IgD-negative memory B cell (primary cell): ENCODE measurements around the gene RPS6KA5. TPM values are rescaled to one million over a fixed set of nuclear protein-coding genes. Genes with fewer than 3 reads are reported as not detected.
A peak's percentile ranks its signal among the peaks of the same experiment; 100 is the strongest.

Experiments
- H3K27ac Mint-ChIP-seq, 3 donors: one replicate each; pipeline ENCODE4 v1.8.0; 2020 to 2022; ENCODE audit warnings: mild to moderate bottlenecking in 3 of 3, mixed read lengths in 3 of 3, moderate library complexity in 1 of 3
- H3K27me3 Mint-ChIP-seq: one replicate; pipeline ENCODE4 v1.8.0; 2021; ENCODE audit warnings: mixed read lengths
- H3K36me3 Mint-ChIP-seq: one replicate; pipeline ENCODE4 v1.8.0; 2020; ENCODE audit warnings: mild to moderate bottlenecking, mixed read lengths
- H3K4me1 Mint-ChIP-seq, 3 donors: one replicate each; pipeline ENCODE4 v1.8.0; 2020 to 2022; ENCODE audit warnings: mixed read lengths in 3 of 3, mild to moderate bottlenecking in 1 of 3
- H3K4me3 Mint-ChIP-seq, 4 donors: one replicate each; pipeline ENCODE4 v1.8.0; 2020 to 2022; ENCODE audit warnings: mild to moderate bottlenecking in 4 of 4, mixed read lengths in 4 of 4, moderate library complexity in 3 of 4
- H3K9me3 Mint-ChIP-seq, 3 donors: one replicate each; pipeline ENCODE4 v1.8.0; 2020 to 2021; ENCODE audit warnings: mixed read lengths in 3 of 3, mild to moderate bottlenecking in 1 of 3
- polyA plus RNA-seq: library from polyadenylated mRNA; unstranded; fragments of 300-500 nt; fragmentation: Illumina TruSeq; gene quantifications from one replicate; pipeline ENCODE4 v1.2.3, GENCODE V29; 2021

Gene RPS6KA5
- polyA plus RNA-seq, 1 donor from 2014 or later = 19.0 TPM

GRCh38 chr14:91082282-91082681 lies 21.8 kb upstream of the RPS6KA5 start:
- peaks cover 5 to 9% (median 7%) of the 10 kb centered on the region in 3 donors for H3K4me1 Mint-ChIP-seq
- H3K36me3 Mint-ChIP-seq = peaks cover 16% of the 10 kb centered on the region
- no peak overlapping the region for H3K4me3 Mint-ChIP-seq
- no peaks in the 10 kb centered on the region for H3K9me3 Mint-ChIP-seq
- H3K27ac Mint-ChIP-seq = no peak overlapping the region
- H3K27me3 Mint-ChIP-seq = no peaks in the 10 kb centered on the region

GRCh38 chr14:91080071-91080470 lies 19.6 kb upstream of the RPS6KA5 start:
- H3K27ac Mint-ChIP-seq = no peak overlapping the region
- H3K9me3 Mint-ChIP-seq = no peaks in the 10 kb centered on the region
- no peak overlapping the region for H3K4me3 Mint-ChIP-seq
- H3K27me3 Mint-ChIP-seq = no peaks in the 10 kb centered on the region
- peaks cover 4 to 9% (median 4%) of the 10 kb centered on the region in 3 donors for H3K4me1 Mint-ChIP-seq
- peaks cover 17% of the 10 kb centered on the region for H3K36me3 Mint-ChIP-seq

- no peak overlapping the region for H3K4me3 Mint-ChIP-seq
- peak overlapping the region in 1 of 3 donors; percentile 58 for H3K27ac Mint-ChIP-seq
- H3K36me3 Mint-ChIP-seq = peaks cover 15% of the 10 kb centered on the region
- no peaks in the 10 kb centered on the region for H3K9me3 Mint-ChIP-seq
- H3K4me1 Mint-ChIP-seq = peaks cover 4 to 10% (median 4%) of the 10 kb centered on the region in 3 donors
- no peaks in the 10 kb centered on the region for H3K27me3 Mint-ChIP-seq
Observed at GRCh38 chr14:91078095-91078737, 17.8 kb upstream of the RPS6KA5 start.

GRCh38 chr14:91075553-91075952 lies 15.1 kb upstream of the RPS6KA5 start:
- peaks cover 1% of the 10 kb centered on the region for H3K36me3 Mint-ChIP-seq
- peaks cover 4 to 7% (median 4%) of the 10 kb centered on the region in 3 donors for H3K4me1 Mint-ChIP-seq
- H3K4me3 Mint-ChIP-seq = no peak overlapping the region
- H3K27me3 Mint-ChIP-seq = no peaks in the 10 kb centered on the region
- no peak overlapping the region for H3K27ac Mint-ChIP-seq
- H3K9me3 Mint-ChIP-seq = no peaks in the 10 kb centered on the region

- Mint-ChIP-seq H3K36me3 (no peaks in the 10 kb centered on the region), H3K27me3 (peaks cover 2% of the 10 kb centered on the region), H3K9me3 (no peaks in the 10 kb centered on the region), H3K4me1 (peaks cover 5 to 17% (median 12%) of the 10 kb centered on the region in 3 donors), H3K4me3 (no peak overlapping the region), H3K27ac (no peak overlapping the region)
Observed at GRCh38 chr14:91070572-91070971, 10.1 kb upstream of the RPS6KA5 start.

GRCh38 chr14:91068642-91069041 lies 8.2 kb upstream of the RPS6KA5 start:
- Mint-ChIP-seq H3K4me3 (no peak overlapping the region), H3K27ac (no peak overlapping the region), H3K4me1 (peaks cover 8 to 23% (median 17%) of the 10 kb centered on the region in 3 donors), H3K27me3 (peaks cover 2% of the 10 kb centered on the region), H3K36me3 (no peaks in the 10 kb centered on the region), H3K9me3 (no peaks in the 10 kb centered on the region)

- Mint-ChIP-seq H3K27me3 (peaks cover 2% of the 10 kb centered on the region), H3K9me3 (no peaks in the 10 kb centered on the region), H3K4me3 (no peak overlapping the region), H3K27ac (no peak overlapping the region), H3K4me1 (peaks cover 18 to 32% (median 28%) of the 10 kb centered on the region in 3 donors), H3K36me3 (no peaks in the 10 kb centered on the region)
Observed at GRCh38 chr14:91067186-91067585, 6.7 kb upstream of the RPS6KA5 start.

- Mint-ChIP-seq H3K9me3 (no peaks in the 10 kb centered on the region), H3K4me3 (no peak overlapping the region), H3K36me3 (no peaks in the 10 kb centered on the region), H3K27me3 (peaks cover 2% of the 10 kb centered on the region), H3K4me1 (peaks cover 18 to 32% (median 28%) of the 10 kb centered on the region in 3 donors), H3K27ac (no peak overlapping the region)
Observed at GRCh38 chr14:91065266-91065665, 4.8 kb upstream of the RPS6KA5 start.

GRCh38 chr14:91063119-91063518 lies 2.7 kb upstream of the RPS6KA5 start:
- H3K4me1 Mint-ChIP-seq = peaks cover 27 to 38% (median 33%) of the 10 kb centered on the region in 3 donors

GRCh38 chr14:91062600-91062999 lies 2.2 kb upstream of the RPS6KA5 start:
- Mint-ChIP-seq H3K9me3 (no peaks in the 10 kb centered on the region), H3K4me1 (peaks cover 28 to 39% (median 36%) of the 10 kb centered on the region in 3 donors), H3K27ac (peak overlapping the region in 1 of 3 donors; percentile 43), H3K36me3 (peaks cover 1% of the 10 kb centered on the region), H3K27me3 (no peaks in the 10 kb centered on the region), H3K4me3 (peak overlapping the region in 2 of 4 donors; percentile 41 to 48)

More at GRCh38 chr14:91063119-91063518, 2.7 kb upstream of the RPS6KA5 start:
- Mint-ChIP-seq H3K27ac (peak overlapping the region; percentile 6 to 43 (median 10)), H3K27me3 (no peaks in the 10 kb centered on the region), H3K4me3 (peak overlapping the region in 3 of 4 donors; percentile 34 to 69 (median 48)), H3K9me3 (no peaks in the 10 kb centered on the region), H3K36me3 (peaks cover 1% of the 10 kb centered on the region)

- no peak overlapping the region for H3K27ac Mint-ChIP-seq
- H3K36me3 Mint-ChIP-seq = peaks cover 1% of the 10 kb centered on the region
- peaks cover 24 to 37% (median 35%) of the 10 kb centered on the region in 3 donors for H3K4me1 Mint-ChIP-seq
- no peaks in the 10 kb centered on the region for H3K27me3 Mint-ChIP-seq
- H3K9me3 Mint-ChIP-seq = no peaks in the 10 kb centered on the region
- no peak overlapping the region for H3K4me3 Mint-ChIP-seq
Observed at GRCh38 chr14:91061056-91061887, 831 bp upstream of the RPS6KA5 start.

- Mint-ChIP-seq H3K4me1 (peaks cover 32 to 47% (median 43%) of the 10 kb centered on the region in 3 donors), H3K27ac (peak overlapping the region in 2 of 3 donors; percentile 25 to 64), H3K27me3 (no peaks in the 10 kb centered on the region), H3K4me3 (peak overlapping the region in 3 of 4 donors; percentile 83 to 95 (median 94)), H3K9me3 (no peaks in the 10 kb centered on the region), H3K36me3 (peaks cover 1% of the 10 kb centered on the region)
Observed at GRCh38 chr14:91059576-91060350, 678 bp downstream of the RPS6KA5 start.

GRCh38 chr14:91058042-91058581 lies 2.3 kb downstream of the RPS6KA5 start:
- Mint-ChIP-seq H3K27ac (peak overlapping the region in 2 of 3 donors; percentile 60 to 69), H3K36me3 (peaks cover 1% of the 10 kb centered on the region), H3K27me3 (no peaks in the 10 kb centered on the region), H3K4me1 (peaks cover 33 to 46% (median 39%) of the 10 kb centered on the region in 3 donors), H3K9me3 (no peaks in the 10 kb centered on the region), H3K4me3 (peak overlapping the region in 1 of 4 donors; percentile 82)

GRCh38 chr14:91056361-91056760 lies 4.1 kb downstream of the RPS6KA5 start:
- Mint-ChIP-seq H3K4me1 (peaks cover 27 to 45% (median 43%) of the 10 kb centered on the region in 3 donors), H3K36me3 (peaks cover 1% of the 10 kb centered on the region), H3K27me3 (no peaks in the 10 kb centered on the region), H3K27ac (peak overlapping the region in 1 of 3 donors; percentile 6), H3K9me3 (no peaks in the 10 kb centered on the region), H3K4me3 (peak overlapping the region in 1 of 4 donors; percentile 21)
